GM12878 (cell line): ENCODE results near the gene SPPL3. TPM values are rescaled to one million over a fixed set of nuclear protein-coding genes. Genes with fewer than 3 reads are reported as not detected.

Experiments
- ATAC-seq: fragments of 200-7000 bp; cut with Tn5 transposase; 3 replicates; pipeline ENCODE4 v1.9.1; 2020; ENCODE audit warnings: mild to moderate bottlenecking, moderate library complexity
- BruUV-seq: library from RNA; stranded (reverse); fragments of 400-500 nt; replicated peaks from 2 replicates; lab custom pipeline; 2021; lab: Mats Ljungman, UMichigan
- CTCF ChIA-PET: fragments of 300-600 bp; sonication (Branson Sonifier 250); formaldehyde crosslinking; extraction: SDS; loops from one replicate; lab custom pipeline; 2021; ENCODE audit warnings: inconsistent platforms; lab: Yijun Ruan, JAX
- POLR2A ChIA-PET: fragments of 350-600 bp; formaldehyde crosslinking; extraction: SDS; loops from one replicate; lab custom pipeline; 2021; ENCODE audit warnings: inconsistent platforms; lab: Charles Lee
- RAD21 ChIA-PET: fragments of 300-600 bp; sonication (Branson Sonifier 250); formaldehyde crosslinking; loops from one replicate; lab custom pipeline; 2023; ENCODE audit warnings: antibody characterized with exemption; ENCODE audit not compliant: unreplicated experiment; lab: Charles Lee
- SMC1A ChIA-PET: fragments of 300-600 bp; sonication (Branson Sonifier 250); formaldehyde crosslinking; loops from one replicate; lab custom pipeline; 2023; ENCODE audit not compliant: unreplicated experiment, uncharacterized antibody; lab: Charles Lee
- DNase-seq: peaks from one replicate; pipeline ENCODE4 v3.0.0-alpha.2; 2011; ENCODE audit warnings: low read depth, low spot score
- FAIRE-seq: peaks from 3 replicates; lab custom pipeline; 2011; peaks lifted over from hg19 to GRCh38; lab: Jason Lieb, UNC
- H2AFZ ChIP-seq: 2 replicates; pipeline ENCODE4 v1.6.0; 2011; ENCODE audit warnings: low read depth, low read length, control low read depth; ENCODE audit not compliant: control insufficient read depth
- H3K27ac ChIP-seq: 2 replicates; pipeline ENCODE4 v1.5.1; 2011; ENCODE audit warnings: control low read depth; ENCODE audit not compliant: control insufficient read depth, insufficient read depth
- H3K27me3 ChIP-seq, 2 experiments: replicated peaks in 1 of 2; 2 replicates each; pipeline versions ENCODE4 v1.6.0 to v1.6.1; 2011; ENCODE audit warnings: low read length in 1 of 2; ENCODE audit not compliant: control insufficient read depth in 2 of 2, insufficient read depth in 2 of 2
- H3K36me3 ChIP-seq, 2 experiments: 2 replicates each; pipeline ENCODE4 v1.5.1; 2011; ENCODE audit warnings: low read length in 1 of 2; ENCODE audit not compliant: control insufficient read depth in 2 of 2, insufficient read depth in 2 of 2
- H3K4me1 ChIP-seq: 2 replicates; pipeline ENCODE4 v1.6.1; 2011; ENCODE audit warnings: mild to moderate bottlenecking, low read length, moderate library complexity, mixed read lengths; ENCODE audit not compliant: control insufficient read depth, insufficient read depth
- H3K4me2 ChIP-seq: 2 replicates; pipeline ENCODE4 v1.6.0; 2011; ENCODE audit warnings: control low read depth; ENCODE audit not compliant: control insufficient read depth, insufficient read depth
- H3K4me3 ChIP-seq: fragments of 200-600 bp; sonication (generic); 2 replicates; pipeline ENCODE4 v1.5.1; 2016
- H3K79me2 ChIP-seq: 2 replicates; pipeline ENCODE4 v1.6.0; 2011; ENCODE audit warnings: low read length; ENCODE audit not compliant: control insufficient read depth, insufficient read depth
- H3K9ac ChIP-seq: 2 replicates; pipeline ENCODE4 v1.8.0; 2011; ENCODE audit warnings: low read length, control low read depth, mixed read lengths; ENCODE audit not compliant: control insufficient read depth, insufficient read depth
- H3K9me3 ChIP-seq: replicated peaks from 3 replicates; pipeline ENCODE4 v1.5.1; 2011; ENCODE audit warnings: mild to moderate bottlenecking, low read length; ENCODE audit not compliant: control insufficient read depth, insufficient read depth
- H4K20me1 ChIP-seq: 2 replicates; pipeline ENCODE4 v1.6.0; 2011; ENCODE audit not compliant: control insufficient read depth, insufficient read depth
- MTA3 ChIP-seq: IDR thresholded peaks from 2 replicates; pipeline ENCODE4 v1.6.1; 2012; ENCODE audit warnings: low read length, inconsistent platforms, borderline replicate concordance
- SREBF1 ChIP-seq: IDR thresholded peaks from 2 replicates; pipeline ENCODE4 v1.6.1; 2012; ENCODE audit warnings: mild to moderate bottlenecking, low read length
- STAT1 ChIP-seq: fragments of 450-650 bp; conservative IDR thresholded peaks from 2 replicates; pipeline ENCODE4 v1.6.1; 2014; ENCODE audit warnings: antibody characterized with exemption, mild to moderate bottlenecking
- TARDBP ChIP-seq: IDR thresholded peaks from 2 replicates; pipeline ENCODE4 v1.6.1; 2016; ENCODE audit warnings: borderline replicate concordance
- TCF3 ChIP-seq: IDR thresholded peaks from 2 replicates; pipeline ENCODE4 v1.6.1; 2012; ENCODE audit warnings: low read depth, mild to moderate bottlenecking, low read length, borderline replicate concordance; ENCODE audit not compliant: insufficient read depth
- TCF7 ChIP-seq: IDR thresholded peaks from 2 replicates; pipeline ENCODE4 v1.6.1; 2014; ENCODE audit warnings: antibody characterized with exemption, borderline replicate concordance
- ZBTB40 ChIP-seq: fragments of 450-650 bp; IDR thresholded peaks from 2 replicates; pipeline ENCODE4 v1.6.1; 2016; ENCODE audit warnings: mild to moderate bottlenecking, moderate library complexity, borderline replicate concordance
- ZNF687 ChIP-seq: fragments of 450-650 bp; IDR thresholded peaks from 2 replicates; pipeline ENCODE4 v1.6.1; 2017; ENCODE audit warnings: mild to moderate bottlenecking, moderate library complexity
- WGBS: methylation state at CpG from one replicate; pipeline ENCODE4 v1.1.6; 2016; ENCODE audit warnings: low lambda C conversion rate; ENCODE audit not compliant: insufficient replicate concordance, insufficient coverage; ENCODE audit errors: missing lambda C conversion rate; 5-methylcytosine and 5-hydroxymethylcytosine counted together
- in situ Hi-C: fragments of 300-500 bp; cut with MboI; formaldehyde crosslinking; loops from 9 replicates; pipeline ENCODE4 v1.14.3; 2018; ENCODE audit warnings: mixed read lengths
- intact Hi-C: fragments of 100-400 bp; cut with micrococcal nuclease; formaldehyde crosslinking; loops from one replicate; pipeline ENCODE4 v1.14.2; 2022; ENCODE audit not compliant: unreplicated experiment
- polyA plus RNA-seq, 11 experiments: library from polyadenylated mRNA; depleted of rRNA in 4 of 11; unstranded in 6 of 11; stranded (reverse) in 5 of 11; fragments of >200 nt; fragmentation: Nextera tagmentation in 4 of 11; fragmentation: Illumina TruSeq in 1 of 11; extraction: Ambion mirVana in 4 of 11; extraction: Trizol in 1 of 11; gene quantifications; 1 replicate in 1 of 11; 2 replicates in 10 of 11; pipeline versions ENCODE4 v1.2.1 to v1.2.3, GENCODE V29; 2011 to 2016; ENCODE audit warnings: inconsistent platforms in 2 of 11, missing spikeins in 2 of 11, low read depth in 1 of 11
- total RNA-seq, 4 experiments: library from RNA; depleted of rRNA in 3 of 4; stranded (reverse); fragments of >200 nt in 3 of 4; fragmentation: Illumina TruSeq in 1 of 4; extraction: Trizol in 1 of 4; gene quantifications; 2 replicates each; pipeline versions ENCODE4 v1.2.1 to v1.2.3, GENCODE V29; 2013 to 2021
- TF ChIP-seq, protein P1 (sequence below): fragments of 450-650 bp; IDR thresholded peaks from 2 replicates; pipeline ENCODE4 v1.6.1; 2014; ENCODE audit warnings: mild to moderate bottlenecking
- TF ChIP-seq, protein P2 (sequence below): IDR thresholded peaks from 2 replicates; pipeline ENCODE4 v1.6.1; 2012; ENCODE audit warnings: mild to moderate bottlenecking, low read depth, low read length

Gene SPPL3
- total and polyA plus RNA-seq, 10 of the 15 experiments (the other 5 are each of a cell fraction or from before 2014, with no cell fraction given), result 4.3 to 45.5 (median 11.7) TPM

GRCh38 chr12:120790114-120790513 is 114.0 kb downstream of the SPPL3 start:
- Histone ChIP-seq H3K4me1 (no peaks in the 10 kb centered on the region), H4K20me1 (no peaks in the 10 kb centered on the region), H3K9ac (no peak overlapping the region), H3K4me3 (no peak overlapping the region), H3K4me2 (no peak overlapping the region), H3K79me2 (no peaks in the 10 kb centered on the region; the same call in none of the 2 replicates), H3K27me3 (no peaks in the 10 kb centered on the region), H2AFZ (no peak overlapping the region), H3K27ac (no peak overlapping the region), H3K9me3 (peaks cover 4% of the 10 kb centered on the region; the same call in 2 of the 3 replicates), H3K36me3 (0 out of 4 replicates have a peak, but pooled peaks cover 0 to 10% of the 10 kb centered on the region in 2 experiments)
- ChIA-PET SMC1A (no interaction called here), POLR2A (no interaction called here), RAD21 (no interaction called here), CTCF (interaction anchor here (0.5 kb wide), 1 partner anchor 307 kb away, joined by 3 read pairs; no protein-coding TSS in a partner anchor)
- intact Hi-C loops, result no loop called here
- DNase-seq, result no peak
- no peak for ATAC-seq
- in situ Hi-C loops, result no loop called here
- no TSS peak for BruUV-seq
- WGBS, result 94% methylated on average over 5 of the region's 5 CpGs
- no peak for FAIRE-seq
- TF ChIP-seq, protein P1, sequence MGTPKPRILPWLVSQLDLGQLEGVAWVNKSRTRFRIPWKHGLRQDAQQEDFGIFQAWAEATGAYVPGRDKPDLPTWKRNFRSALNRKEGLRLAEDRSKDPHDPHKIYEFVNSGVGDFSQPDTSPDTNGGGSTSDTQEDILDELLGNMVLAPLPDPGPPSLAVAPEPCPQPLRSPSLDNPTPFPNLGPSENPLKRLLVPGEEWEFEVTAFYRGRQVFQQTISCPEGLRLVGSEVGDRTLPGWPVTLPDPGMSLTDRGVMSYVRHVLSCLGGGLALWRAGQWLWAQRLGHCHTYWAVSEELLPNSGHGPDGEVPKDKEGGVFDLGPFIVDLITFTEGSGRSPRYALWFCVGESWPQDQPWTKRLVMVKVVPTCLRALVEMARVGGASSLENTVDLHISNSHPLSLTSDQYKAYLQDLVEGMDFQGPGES, result no peak
- TF ChIP-seq STAT1 (no peak), ZNF687 (no peak), TARDBP (no peak), TCF3 (no peak), TCF7 (no peak), MTA3 (no peak), SREBF1 (no peak), ZBTB40 (no peak)
- TF ChIP-seq, protein P2, sequence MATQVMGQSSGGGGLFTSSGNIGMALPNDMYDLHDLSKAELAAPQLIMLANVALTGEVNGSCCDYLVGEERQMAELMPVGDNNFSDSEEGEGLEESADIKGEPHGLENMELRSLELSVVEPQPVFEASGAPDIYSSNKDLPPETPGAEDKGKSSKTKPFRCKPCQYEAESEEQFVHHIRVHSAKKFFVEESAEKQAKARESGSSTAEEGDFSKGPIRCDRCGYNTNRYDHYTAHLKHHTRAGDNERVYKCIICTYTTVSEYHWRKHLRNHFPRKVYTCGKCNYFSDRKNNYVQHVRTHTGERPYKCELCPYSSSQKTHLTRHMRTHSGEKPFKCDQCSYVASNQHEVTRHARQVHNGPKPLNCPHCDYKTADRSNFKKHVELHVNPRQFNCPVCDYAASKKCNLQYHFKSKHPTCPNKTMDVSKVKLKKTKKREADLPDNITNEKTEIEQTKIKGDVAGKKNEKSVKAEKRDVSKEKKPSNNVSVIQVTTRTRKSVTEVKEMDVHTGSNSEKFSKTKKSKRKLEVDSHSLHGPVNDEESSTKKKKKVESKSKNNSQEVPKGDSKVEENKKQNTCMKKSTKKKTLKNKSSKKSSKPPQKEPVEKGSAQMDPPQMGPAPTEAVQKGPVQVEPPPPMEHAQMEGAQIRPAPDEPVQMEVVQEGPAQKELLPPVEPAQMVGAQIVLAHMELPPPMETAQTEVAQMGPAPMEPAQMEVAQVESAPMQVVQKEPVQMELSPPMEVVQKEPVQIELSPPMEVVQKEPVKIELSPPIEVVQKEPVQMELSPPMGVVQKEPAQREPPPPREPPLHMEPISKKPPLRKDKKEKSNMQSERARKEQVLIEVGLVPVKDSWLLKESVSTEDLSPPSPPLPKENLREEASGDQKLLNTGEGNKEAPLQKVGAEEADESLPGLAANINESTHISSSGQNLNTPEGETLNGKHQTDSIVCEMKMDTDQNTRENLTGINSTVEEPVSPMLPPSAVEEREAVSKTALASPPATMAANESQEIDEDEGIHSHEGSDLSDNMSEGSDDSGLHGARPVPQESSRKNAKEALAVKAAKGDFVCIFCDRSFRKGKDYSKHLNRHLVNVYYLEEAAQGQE, result no peak
